Measurements from ENCODE around the gene PRSS2. TPM values are rescaled to one million over a fixed set of nuclear protein-coding genes. Genes with fewer than 3 reads are reported as not detected.

PRSS2 gene
- total RNA-seq, 1 donor from 2014 or later: not detected

DNA sequence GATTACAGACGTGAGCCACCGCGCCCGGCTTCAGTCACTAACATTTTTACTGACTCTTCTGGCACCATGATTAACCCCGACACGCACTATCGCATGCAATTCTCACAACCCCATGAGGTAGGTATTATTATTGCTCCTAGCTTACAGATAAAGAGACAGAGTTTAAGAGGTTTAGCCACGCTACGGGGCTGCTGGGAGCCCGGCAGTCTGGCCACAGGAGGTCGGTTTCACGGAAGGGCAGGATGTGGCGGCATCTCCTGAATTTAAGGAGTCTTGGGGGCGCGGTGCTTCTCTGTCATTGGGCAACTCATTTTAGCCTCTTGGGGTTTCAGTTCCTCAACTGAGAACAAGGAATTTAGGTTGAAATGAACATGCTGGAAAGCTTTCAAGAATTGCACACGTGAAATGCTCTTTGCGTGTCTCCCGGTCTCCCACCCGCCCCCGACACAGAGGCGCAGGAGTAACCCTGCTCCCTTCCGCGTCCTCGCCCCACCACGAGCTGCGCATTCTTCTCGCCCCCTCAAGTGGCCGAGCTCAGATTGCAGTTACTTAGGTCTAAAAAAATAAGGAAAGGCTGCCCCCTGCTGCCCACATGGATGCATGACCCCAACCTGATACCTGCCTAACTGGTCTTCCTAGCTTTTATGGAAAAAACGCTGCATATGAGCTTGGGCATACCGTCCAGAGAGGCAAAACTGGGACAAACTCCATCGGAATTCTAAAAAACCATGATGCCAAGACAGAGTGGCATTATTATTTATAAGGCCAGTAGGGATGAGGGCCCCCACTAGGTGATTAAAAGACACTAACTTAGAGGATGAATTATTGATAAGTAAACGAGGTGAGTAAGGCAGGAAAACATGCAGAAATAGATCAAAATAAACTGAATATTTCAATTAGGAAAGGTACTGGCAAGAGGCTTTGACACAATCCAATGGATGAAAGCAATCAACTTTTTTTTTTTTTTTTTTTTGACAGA lies 12.4 kb downstream of the PRSS2 start:
- DNase-seq (ENCODE audit: low spot score in 2 of 2) (peak in 1 of 2 donors; percentile 74), FAIRE-seq (no peak)

GRCh38 chr7:142784096-142784495 lies 13.3 kb downstream of the PRSS2 start:
- DNase-seq (ENCODE audit: low spot score in 2 of 2) (no peak), FAIRE-seq (no peak)

DNA sequence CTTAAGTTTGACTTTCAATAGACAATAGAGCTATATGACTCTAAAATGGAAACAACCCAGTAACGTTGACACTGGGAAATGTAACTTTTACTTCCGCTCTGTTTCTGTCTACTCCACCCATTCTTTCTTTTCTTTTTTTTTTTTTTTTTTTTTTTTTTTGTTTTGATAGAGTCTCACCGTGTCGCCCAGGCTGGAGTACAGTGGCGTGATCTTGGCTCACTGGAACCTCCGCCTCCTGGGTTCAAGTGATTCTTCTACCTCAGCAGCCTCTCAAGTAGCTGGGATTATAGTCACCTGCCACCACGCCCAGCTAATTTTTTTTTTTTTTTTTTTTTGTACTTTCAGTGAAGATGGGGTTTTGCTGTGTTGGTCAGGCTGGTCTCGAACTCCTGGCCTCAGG lies 13.9 kb downstream of the PRSS2 start:
- FAIRE-seq (no peak), DNase-seq (ENCODE audit: low spot score in 2 of 2) (no peak)

DNA sequence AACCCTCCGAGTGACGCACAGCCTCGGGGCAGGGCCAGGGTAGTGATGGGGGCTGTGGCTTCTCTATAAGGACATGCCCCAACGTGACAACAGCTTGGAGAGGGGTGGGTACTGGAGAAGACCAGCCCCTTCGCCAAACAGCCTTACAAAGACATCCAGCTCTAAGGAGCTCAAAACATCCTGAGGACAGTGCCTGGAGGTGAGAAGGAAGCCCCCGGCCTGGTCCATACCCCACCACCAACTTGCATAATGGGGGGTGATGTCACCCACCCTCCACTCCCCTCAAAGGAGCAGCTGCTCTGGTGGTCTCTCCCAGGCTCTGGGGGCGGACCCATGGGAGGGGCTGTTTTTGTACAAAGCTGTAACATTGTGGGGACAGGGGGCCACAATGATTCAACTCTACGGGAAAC lies 15.1 kb downstream of the PRSS2 start:
- FAIRE-seq (no peak), DNase-seq (ENCODE audit: low spot score in 2 of 2) (no peak)

GRCh38 chr7:142787034-142787768 lies 16.4 kb downstream of the PRSS2 start:
- no peak for DNase-seq (ENCODE audit: low spot score in 2 of 2)
- no peak for FAIRE-seq

GRCh38 chr7:142787783-142788182 lies 17.0 kb downstream of the PRSS2 start:
- DNase-seq (ENCODE audit: low spot score in 2 of 2): no peak
- FAIRE-seq: no peak

- FAIRE-seq (no peak), DNase-seq (ENCODE audit: low spot score in 2 of 2) (no peak)
These were observed 17.8 kb downstream of the PRSS2 start for GRCh38 chr7:142788303-142789289.

DNA sequence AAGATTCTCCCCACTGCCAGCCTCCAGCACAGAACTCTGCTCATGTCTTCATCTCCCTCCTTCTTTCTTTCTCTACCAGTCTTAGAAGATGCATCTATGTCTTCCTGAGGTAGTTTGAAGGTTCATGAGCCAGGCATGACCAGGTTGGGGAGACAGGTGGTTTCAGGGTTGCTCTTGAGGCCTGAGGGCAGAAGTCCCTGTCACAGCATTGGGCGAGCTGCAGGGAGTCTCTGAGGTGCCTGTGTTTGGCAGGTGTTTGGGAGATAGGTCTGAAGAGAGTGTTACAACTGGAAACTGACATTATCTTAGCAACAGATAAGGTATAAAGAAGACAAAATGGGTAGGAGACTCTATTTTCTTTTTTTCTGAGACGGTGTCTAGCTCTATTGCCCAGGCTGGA lies 18.7 kb downstream of the PRSS2 start:
- no peak for FAIRE-seq
- DNase-seq (ENCODE audit: low spot score in 2 of 2): no peak

GRCh38 chr7:142790056-142790455 lies 19.3 kb downstream of the PRSS2 start:
- DNase-seq (ENCODE audit: low spot score in 2 of 2): no peak
- FAIRE-seq: no peak

DNA sequence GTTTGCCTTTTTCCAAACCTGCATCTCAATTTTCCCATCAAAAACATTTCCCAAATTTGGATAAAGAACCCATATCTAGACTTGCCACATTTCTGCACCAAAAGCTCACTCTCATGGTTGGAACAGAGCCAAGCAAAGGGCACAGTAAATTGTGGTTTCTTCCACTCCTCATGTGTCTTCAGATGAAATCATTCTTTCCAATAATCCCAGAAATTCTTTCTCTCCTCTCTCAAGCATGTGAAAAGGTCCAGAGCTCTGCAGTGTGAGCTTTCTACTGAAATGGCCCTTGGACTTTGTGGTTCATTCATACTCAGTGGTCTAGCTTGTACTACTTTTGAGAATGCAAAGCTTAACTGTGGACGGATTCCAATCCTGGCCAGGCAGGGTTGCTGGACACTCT lies 19.8 kb downstream of the PRSS2 start:
- FAIRE-seq: no peak
- no peak for DNase-seq (ENCODE audit: low spot score in 2 of 2)

GRCh38 chr7:142791502-142791901 lies 20.7 kb downstream of the PRSS2 start:
- no peak for FAIRE-seq
- DNase-seq (ENCODE audit: low spot score in 2 of 2): no peak

DNA sequence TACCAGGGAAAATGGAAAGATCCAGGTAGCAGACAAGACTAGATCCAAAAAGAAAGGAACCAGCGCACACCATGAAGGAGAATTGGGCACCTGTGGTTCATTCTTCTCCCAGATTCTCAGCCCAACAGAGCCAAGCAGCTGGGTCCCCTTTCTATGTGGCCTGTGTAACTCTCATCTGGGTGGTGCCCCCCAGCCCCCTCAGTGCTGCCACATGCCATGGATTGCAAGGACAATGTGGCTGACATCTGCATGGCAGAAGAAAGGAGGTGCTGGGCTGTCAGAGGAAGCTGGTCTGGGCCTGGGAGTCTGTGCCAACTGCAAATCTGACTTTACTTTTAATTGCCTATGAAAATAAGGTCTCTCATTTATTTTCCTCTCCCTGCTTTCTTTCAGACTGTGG lies 21.4 kb downstream of the PRSS2 start:
- FAIRE-seq (no peak), DNase-seq (ENCODE audit: low spot score in 2 of 2) (no peak)

GRCh38 chr7:142792593-142792992 lies 21.8 kb downstream of the PRSS2 start:
- FAIRE-seq: no peak
- no peak for DNase-seq (ENCODE audit: low spot score in 2 of 2)

DNA sequence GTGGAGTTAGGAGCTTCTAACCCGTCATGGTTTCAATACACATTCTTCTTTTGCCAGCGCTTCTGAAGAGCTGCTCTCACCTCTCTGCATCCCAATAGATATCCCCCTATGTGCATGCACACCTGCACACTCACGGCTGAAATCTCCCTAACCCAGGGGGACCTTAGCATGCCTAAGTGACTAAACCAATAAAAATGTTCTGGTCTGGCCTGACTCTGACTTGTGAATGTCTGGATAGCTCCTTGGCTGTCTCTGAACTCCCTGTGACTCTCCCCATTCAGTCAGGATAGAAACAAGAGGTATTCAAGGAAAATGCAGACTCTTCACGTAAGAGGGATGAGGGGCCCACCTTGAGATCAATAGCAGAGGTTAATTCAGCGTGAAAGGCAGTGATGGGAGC lies 22.4 kb downstream of the PRSS2 start:
- FAIRE-seq (no peak), DNase-seq (ENCODE audit: low spot score in 2 of 2) (no peak)

- DNase-seq (ENCODE audit: low spot score in 2 of 2) (no peak), FAIRE-seq (no peak)
These were observed 24.6 kb downstream of the PRSS2 start for GRCh38 chr7:142795339-142795863.

- DNase-seq (ENCODE audit: low spot score in 2 of 2) (no peak), FAIRE-seq (no peak)
These were observed 25.3 kb downstream of the PRSS2 start for GRCh38 chr7:142796001-142796500.

DNA sequence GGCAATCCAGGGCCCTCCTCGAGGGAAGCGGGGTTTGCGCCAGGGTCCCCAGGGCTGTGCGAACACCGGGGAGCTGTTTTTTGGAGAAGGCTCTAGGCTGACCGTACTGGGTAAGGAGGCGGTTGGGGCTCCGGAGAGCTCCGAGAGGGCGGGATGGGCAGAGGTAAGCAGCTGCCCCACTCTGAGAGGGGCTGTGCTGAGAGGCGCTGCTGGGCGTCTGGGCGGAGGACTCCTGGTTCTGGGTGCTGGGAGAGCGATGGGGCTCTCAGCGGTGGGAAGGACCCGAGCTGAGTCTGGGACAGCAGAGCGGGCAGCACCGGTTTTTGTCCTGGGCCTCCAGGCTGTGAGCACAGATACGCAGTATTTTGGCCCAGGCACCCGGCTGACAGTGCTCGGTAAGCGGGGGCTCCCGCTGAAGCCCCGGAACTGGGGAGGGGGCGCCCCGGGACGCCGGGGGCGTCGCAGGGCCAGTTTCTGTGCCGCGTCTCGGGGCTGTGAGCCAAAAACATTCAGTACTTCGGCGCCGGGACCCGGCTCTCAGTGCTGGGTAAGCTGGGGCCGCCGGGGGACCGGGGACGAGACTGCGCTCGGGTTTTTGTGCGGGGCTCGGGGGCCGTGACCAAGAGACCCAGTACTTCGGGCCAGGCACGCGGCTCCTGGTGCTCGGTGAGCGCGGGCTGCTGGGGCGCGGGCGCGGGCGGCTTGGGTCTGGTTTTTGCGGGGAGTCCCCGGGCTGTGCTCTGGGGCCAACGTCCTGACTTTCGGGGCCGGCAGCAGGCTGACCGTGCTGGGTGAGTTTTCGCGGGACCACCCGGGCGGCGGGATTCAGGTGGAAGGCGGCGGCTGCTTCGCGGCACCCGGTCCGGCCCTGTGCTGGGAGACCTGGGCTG lies 26.0 kb downstream of the PRSS2 start:
- FAIRE-seq: no peak
- DNase-seq (ENCODE audit: low spot score in 2 of 2): peak in 1 of 2 donors; percentile 27

DNA sequence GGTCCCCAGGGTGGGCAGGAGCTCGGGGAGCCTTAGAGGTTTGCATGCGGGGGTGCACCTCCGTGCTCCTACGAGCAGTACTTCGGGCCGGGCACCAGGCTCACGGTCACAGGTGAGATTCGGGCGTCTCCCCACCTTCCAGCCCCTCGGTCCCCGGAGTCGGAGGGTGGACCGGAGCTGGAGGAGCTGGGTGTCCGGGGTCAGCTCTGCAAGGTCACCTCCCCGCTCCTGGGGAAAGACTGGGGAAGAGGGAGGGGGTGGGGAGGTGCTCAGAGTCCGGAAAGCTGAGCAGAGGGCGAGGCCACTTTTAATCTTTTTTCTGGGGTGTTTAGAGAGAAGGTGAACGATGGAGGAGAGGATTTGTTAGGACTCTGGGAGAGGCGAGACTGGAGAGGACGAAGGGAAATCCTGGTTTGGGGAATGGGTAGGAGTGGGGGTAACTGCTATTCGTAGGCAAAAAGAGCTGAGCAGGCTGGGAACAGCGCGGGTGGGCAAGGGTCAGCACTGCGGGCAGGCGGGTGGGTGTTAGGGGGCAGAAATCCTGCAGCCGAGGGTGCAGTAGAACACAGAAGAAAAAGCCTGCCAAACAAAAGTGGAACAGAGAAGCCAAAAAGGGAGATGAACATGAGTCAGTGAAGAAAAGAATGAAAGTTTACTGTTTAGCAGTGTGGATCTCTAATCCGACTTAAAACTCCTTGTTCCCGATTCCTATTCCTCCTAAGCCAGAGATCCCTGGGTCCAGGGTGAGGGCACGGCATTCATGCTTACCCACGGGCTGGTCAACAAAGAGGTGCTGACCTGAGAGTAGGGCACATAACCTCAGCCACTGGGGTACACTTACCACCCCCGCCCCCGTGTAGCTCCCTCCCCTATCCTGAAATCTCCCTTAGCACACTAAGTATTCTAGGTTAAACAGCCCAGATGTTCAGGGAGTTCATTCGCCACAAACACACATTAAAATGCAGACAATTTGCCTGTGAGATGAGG lies 26.9 kb downstream of the PRSS2 start:
- DNase-seq (ENCODE audit: low spot score in 2 of 2) (peak in 1 of 2 donors; percentile 28), FAIRE-seq (no peak)
